ENCODE measurements around the gene ADGRL3.

DNA sequence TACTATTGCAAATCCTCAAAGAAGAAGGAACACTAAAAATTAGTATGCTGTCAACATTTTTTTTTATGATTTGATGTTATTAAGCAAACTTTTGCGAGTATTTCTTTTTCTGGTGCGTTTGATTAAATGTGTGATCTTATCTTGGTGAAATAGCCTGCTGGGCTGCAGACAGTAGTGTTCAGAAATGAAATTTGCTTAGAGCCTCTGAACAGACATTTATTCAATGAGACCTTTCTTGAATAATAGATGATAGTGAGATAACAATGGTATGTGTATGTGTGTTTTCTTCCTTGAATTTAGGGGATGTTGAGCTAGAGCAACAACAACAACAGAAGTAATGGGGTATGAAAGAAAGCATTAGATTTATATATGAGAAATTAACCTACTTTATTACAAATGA, 12.7 kb downstream of the ADGRL3 start:
- TF ChIP-seq, protein P1, sequence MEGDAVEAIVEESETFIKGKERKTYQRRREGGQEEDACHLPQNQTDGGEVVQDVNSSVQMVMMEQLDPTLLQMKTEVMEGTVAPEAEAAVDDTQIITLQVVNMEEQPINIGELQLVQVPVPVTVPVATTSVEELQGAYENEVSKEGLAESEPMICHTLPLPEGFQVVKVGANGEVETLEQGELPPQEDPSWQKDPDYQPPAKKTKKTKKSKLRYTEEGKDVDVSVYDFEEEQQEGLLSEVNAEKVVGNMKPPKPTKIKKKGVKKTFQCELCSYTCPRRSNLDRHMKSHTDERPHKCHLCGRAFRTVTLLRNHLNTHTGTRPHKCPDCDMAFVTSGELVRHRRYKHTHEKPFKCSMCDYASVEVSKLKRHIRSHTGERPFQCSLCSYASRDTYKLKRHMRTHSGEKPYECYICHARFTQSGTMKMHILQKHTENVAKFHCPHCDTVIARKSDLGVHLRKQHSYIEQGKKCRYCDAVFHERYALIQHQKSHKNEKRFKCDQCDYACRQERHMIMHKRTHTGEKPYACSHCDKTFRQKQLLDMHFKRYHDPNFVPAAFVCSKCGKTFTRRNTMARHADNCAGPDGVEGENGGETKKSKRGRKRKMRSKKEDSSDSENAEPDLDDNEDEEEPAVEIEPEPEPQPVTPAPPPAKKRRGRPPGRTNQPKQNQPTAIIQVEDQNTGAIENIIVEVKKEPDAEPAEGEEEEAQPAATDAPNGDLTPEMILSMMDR (IDR thresholded peaks at IDR 0.05) = no peak
- TF ChIP-seq EP300 (IDR thresholded peaks at IDR 0.05) (no peak), POLR2A (IDR thresholded peaks at IDR 0.05) (no peak)
